GM18511 (cell line): ENCODE measurements around the gene ZMIZ1.

Source experiments
- ATAC-seq: cut with Tn5 transposase; IDR thresholded peaks from one replicate; pipeline ENCODE4 v1.9.1; 2021; ENCODE audit warnings: mild to moderate bottlenecking, moderate library complexity; ENCODE audit not compliant: unreplicated experiment

ZMIZ1 gene

DNA sequence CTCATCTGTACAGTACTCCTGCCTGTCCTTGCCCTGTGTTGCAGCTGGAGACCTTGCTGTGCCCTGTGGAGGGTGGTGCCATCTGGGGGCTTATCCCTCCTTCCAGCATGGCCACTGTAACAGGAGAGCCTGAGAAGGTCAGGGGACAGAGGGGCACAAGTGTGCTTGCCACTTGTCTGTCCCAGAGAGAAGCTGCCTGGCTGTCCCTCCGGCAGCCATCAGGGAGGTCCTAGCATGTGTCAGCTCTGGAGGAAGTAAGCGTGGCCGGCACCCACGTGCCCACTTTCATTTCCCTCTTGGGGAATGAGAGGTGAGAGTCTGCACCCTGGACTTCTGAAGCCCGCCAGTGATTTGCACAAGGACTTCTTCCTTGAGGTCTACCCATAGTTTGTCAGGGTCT, 181.5 kb downstream of the ZMIZ1 start:
- ATAC-seq = peak; percentile 42

DNA sequence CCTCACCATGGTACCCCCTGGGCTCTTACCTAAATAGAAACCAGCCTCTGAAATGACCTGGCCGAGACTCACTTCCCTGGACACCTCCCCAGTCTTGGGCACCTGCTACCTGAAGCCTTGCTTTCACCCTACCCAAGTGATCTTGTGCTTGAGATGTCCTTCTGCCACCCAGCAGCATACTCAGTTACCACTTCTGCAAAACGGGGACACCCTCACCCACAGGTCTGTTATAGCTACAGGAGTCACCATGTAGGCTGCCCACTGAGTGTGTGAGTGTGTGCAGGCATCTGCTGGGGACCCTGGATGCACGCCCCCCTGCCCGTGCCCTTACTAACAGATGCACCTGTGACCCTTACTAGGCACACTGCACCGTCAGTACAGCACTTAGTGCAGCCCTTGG, 183.7 kb downstream of the ZMIZ1 start:
- ATAC-seq = no peak

DNA sequence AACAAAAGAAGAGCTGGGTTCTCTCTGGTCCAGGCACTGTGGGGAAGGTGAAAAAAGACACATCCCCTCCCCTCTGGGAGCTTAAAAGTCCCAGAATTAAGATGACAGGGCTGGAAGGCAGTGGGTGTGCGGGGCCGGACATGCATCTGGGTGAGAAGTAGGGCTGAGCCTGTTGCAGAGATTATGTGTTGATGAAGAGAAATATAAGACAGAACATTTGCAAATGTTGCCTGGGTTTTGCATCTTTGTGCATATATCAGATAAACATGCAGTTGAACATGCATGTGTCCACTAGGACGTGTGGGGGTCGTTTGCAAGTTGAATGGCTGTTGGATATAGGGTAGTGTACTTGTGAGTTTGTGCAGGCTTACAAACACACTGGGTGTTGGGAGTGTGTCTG, 184.2 kb downstream of the ZMIZ1 start:
- ATAC-seq = no peak

DNA sequence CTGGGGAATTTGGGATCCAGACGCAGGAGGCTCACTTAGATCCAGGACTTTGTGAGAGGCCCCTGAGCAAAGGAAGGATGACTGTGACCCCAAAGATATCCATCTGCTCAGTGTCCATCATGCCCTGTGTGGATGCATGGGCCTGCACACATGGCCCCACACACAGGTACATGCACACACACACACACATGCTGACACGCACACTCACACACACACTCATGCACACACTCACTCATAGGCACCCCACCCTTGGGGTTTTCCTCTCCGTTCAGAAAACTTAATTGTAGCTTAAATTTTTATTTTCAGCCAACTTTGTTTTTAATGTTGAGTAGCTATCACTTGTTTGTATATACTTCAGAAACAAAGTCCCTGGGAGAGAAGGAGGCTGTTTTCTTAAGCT, 184.9 kb downstream of the ZMIZ1 start:
- no peak for ATAC-seq

- no peak for ATAC-seq
Observed at GRCh38 chr10:79254333-79255006, 185.7 kb downstream of the ZMIZ1 start.

DNA sequence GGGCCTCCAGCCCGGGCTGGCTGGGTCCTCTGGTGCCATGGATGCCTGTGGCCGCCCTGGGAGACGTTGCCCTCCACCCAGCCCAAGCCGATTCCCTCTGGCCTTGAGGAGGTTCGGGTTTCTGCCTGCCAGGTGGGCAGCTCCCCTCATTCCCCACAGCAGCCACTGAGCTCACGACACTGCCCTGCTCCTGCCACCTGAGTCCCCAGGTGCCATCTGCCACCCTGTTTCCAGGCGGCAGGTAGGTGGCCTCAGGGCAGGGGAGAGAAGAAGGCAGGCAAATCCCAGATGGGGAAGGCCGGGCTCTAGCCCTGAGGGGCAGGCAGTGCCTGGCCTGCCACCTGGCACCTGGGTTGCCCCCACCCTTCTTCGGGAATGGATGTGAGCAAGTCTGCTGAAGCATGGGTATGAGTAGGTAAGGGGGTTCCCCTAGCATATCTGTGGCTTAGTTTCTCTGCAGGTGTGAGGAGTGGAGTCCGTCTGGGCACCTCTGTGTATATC, 186.3 kb downstream of the ZMIZ1 start:
- ATAC-seq = peak; percentile 47

- ATAC-seq = no peak
Observed at GRCh38 chr10:79256264-79256806, 187.6 kb downstream of the ZMIZ1 start.

DNA sequence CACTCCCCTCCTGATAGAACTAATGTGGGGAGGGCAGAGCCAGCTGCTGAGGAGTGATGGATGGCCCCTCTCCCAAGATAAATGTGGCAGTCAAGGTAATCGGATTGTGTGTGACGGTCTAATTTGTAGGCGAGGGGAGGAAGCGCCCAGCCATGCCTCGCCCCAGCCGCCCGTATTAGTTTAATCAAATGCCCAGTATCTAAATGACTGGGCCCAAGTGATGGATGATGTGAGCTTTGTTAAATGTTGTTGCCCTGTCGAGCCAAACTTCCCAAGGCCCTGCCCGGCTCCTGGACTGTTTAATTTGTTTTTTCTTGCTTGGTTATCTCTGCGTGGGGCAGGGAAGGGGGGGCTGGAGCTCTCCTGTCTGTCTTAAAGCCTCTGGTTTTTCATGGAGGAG, 190.1 kb downstream of the ZMIZ1 start:
- ATAC-seq = no peak

GRCh38 chr10:79259834-79260233, 191.1 kb downstream of the ZMIZ1 start:
- ATAC-seq = no peak

DNA sequence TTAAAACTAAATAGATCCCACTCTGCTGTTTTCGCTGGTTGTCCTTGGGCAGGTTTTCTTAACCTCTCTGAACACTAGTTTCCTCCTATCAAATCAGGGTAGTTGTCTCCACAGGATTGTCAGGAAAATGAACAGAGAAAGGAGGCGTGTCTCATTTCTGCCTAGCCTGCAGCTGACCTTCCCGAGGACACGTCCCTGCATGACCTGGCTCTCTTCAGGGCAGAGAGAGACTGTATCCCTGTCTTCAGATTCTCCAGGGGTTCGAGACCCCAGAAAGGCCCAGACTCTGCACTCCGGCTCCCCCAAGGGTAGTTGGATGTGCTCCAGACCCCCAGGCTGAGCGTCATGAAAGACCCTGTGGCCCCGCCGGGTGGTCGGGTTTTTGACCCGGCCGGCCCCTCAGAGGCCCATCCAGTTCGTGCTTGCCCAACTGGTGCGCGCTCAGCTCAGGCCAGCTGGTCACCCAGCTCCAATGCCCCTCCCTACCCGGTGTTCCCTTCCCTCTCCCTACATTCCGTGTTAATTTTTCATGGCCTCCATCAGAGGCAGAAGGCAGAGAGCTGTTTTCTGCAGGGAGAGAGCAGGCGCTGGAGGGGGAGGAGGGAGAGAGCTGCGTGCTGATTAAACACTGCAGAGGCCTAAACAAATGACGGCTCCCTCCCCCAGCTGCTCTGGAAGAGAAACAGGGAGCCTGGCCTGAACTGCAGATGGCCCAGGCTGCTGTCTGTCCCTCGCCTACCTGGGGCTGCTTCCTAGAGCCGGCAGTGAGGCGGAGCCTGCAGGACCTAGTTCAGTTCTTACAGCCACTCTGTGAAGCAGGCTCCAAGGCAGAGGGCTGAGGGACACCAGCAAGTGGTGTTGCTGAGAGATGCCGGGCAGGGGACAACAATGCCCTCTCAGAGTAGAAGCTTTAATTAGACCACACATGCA, 192.3 kb downstream of the ZMIZ1 start:
- no peak for ATAC-seq

DNA sequence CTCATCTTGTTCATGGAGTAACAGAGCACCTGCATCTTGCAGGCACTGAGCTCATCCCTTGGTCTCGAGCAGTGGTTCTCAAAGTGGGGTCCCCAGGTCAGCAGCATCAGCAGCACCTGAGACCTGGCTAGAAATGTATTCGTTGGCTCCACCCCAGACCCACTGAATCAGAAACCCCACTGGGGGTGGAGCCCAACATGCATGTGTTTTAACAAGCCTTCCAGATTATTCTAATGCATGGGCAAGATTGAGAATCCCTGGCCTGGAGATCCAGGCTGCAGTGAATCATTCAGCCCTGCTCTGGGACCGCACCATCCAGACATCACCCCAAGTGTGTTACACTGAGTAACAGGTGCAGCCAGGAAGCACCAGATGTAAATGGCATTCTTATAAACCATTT, 193.4 kb downstream of the ZMIZ1 start:
- ATAC-seq = no peak

DNA sequence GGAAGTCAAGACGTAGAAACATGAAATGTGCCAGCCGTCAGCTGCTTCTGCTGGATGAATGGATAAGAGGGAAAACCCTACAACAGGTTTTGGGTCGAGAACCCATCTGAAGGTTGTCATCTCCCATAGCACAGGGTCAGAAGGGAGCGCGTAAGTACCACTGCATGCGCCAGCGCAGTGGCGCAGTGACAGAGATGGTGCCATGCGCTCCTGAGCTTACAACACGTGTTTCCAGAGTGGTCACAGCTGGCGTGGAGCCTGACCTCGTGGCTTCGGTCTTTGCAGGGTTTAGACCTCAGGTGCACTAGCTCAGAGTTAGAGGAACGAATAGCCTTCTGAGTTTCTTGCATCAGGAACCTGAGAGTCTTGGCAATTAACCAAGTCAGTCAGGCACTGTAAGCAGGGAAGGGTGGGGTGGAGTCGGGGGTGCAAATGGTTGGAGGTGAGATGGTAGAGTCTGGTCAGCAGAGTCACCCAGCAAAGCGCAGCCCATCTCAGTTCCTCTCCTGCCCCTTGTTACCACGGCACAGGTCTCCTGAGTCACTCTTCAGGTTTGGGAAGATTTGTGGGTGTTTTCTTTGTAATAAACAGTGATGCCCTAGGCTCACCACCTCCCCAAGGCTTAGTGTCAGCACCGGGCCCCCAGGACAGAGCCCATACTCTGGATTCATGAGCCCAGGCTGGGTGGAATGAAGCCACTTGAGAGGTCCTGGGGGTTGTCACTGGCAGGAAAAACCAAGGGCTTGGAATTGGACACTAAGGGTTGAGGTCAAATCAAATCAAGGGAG, 194.4 kb downstream of the ZMIZ1 start:
- ATAC-seq = no peak

DNA sequence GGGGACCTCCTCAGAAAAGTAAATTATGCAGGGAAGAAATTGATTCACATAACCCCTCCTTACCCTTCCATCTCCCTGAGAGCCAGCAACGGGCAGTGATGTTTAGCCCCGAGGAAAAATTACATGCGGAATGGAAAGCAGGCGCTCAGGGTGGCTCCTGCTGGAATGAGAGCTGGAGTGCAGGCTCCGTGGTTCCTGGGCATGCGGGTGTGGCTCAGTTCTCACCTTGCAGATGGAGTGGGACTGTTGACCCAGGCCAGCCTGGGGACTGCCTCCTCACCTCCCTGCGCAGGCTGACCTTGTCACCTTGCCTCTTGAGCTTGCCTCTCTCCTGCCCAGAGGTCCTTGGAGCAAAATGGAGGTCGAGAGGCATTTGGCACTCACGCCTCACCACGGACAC, 195.2 kb downstream of the ZMIZ1 start:
- ATAC-seq = no peak

GRCh38 chr10:79264942-79265341, 196.2 kb downstream of the ZMIZ1 start:
- no peak for ATAC-seq

GRCh38 chr10:79266084-79266483, 197.3 kb downstream of the ZMIZ1 start:
- peak; percentile 48 for ATAC-seq

GRCh38 chr10:79266543-79267312, 198.0 kb downstream of the ZMIZ1 start:
- ATAC-seq = peak; percentile 84

DNA sequence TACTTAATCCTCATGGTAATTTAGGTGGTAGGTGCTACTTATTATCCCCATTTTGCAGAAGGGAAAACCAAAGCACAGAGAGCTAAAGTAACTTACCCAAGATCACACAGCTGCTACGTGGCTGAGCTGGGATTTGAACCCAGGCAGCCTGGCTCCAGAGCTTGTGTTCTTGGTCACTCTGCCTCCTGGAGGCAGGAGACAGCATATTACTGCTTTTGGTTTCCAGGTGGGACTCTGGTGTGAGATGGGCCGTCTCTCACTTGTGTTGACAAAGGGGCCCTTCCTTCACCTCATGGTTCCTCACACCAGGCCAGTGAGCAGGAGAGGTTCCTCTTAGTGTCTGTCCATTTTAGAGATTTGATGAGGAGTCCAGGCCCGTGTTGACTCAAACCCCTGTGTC, 198.7 kb downstream of the ZMIZ1 start:
- no peak for ATAC-seq

DNA sequence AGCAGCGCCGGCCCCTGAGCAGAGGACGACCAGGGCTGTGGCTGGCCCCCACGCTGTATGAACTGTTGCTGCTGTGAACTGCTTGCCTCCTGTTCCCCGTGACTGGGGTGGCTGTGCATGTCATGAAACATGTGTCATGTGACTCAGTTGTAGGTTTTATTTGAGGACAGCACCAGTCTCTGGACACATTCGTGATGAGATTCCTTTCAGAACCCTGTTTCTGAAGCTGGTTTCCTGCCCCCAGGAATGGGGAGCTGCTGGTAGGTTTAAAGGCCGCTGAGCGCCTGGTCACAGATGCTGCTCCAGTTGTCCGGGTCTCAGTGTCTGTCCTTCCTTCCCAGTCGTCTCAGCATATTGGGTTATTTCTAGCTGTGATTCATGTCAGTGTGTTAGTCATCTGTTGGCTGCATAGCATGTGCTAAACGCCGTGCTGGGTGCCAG, 199.4 kb downstream of the ZMIZ1 start:
- ATAC-seq = no peak

DNA sequence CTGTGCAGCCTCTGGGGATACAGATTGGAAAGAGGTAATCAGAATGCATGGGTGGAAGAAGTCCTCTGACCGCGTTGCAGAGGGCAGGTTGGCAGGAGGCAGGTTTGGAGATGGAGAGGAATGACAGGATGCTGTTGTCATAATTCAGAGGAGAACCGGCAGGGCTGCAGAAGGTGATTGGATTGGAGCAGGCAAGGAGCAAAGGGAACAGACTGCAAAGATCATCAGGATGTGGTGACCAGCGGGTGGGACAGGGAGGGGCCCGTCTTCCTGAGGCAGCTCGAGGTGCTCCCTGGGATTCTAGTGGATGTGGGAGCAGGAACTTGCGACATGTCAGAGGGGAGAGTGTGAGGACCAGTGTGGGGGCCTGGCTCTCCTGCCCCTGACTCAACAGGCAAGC, 200.0 kb downstream of the ZMIZ1 start:
- no peak for ATAC-seq

- no peak for ATAC-seq
Observed at GRCh38 chr10:79269443-79269842, 200.7 kb downstream of the ZMIZ1 start.
